SK-N-SH (cell line): ENCODE results near the gene FOXE3. TPM values are rescaled to one million over a fixed set of nuclear protein-coding genes. Genes with fewer than 3 reads are reported as not detected.

Experiments
- CTCF ChIA-PET: fragments of 300-600, 350-600 bp; formaldehyde crosslinking; extraction: SDS; loops from one replicate; lab custom pipeline; 2021; lab: Yijun Ruan, JAX
- POLR2A ChIA-PET: fragments of 350-600 bp; sonication (Branson Sonifier 250); formaldehyde crosslinking; extraction: SDS; loops from one replicate; lab custom pipeline; 2020; ENCODE audit warnings: antibody characterized with exemption, inconsistent platforms; lab: Yijun Ruan, JAX
- DNase-seq: peaks from one replicate; pipeline ENCODE4 v3.0.0; 2012
- H2AFZ ChIP-seq: fragments of 200-600 bp; sonication (generic); 2 replicates; pipeline ENCODE4 v1.8.1; 2016; ENCODE audit warnings: antibody characterized with exemption, mild to moderate bottlenecking, low read depth
- H3F3A ChIP-seq: fragments of 200-600 bp; sonication (generic); replicated peaks from 2 replicates; pipeline ENCODE3; 2016; ENCODE audit warnings: antibody characterized with exemption, mild to moderate bottlenecking; ENCODE audit not compliant: insufficient read depth
- H3K27ac ChIP-seq, 2 experiments: fragments of 200-500 bp in 1 of 2; fragments of 200-600 bp in 1 of 2; sonication (Bioruptor generic) in 1 of 2; sonication (generic), shearing (Covaris generic) in 1 of 2; 2 replicates each; pipeline versions ENCODE4 v1.5.1 to v1.6.1; 2014 to 2016; ENCODE audit warnings: low read depth in 2 of 2, inconsistent platforms in 1 of 2, low read length in 1 of 2, mild to moderate bottlenecking in 1 of 2, mixed read lengths in 1 of 2
- H3K27me3 ChIP-seq: fragments of 200-600 bp; sonication (generic), shearing (Covaris generic); 2 replicates; pipeline ENCODE4 v1.6.1; 2016; ENCODE audit warnings: mixed run types; ENCODE audit not compliant: insufficient read depth
- H3K36me3 ChIP-seq, 2 experiments: fragments of 200-500 bp in 1 of 2; fragments of 200-600 bp in 1 of 2; sonication (Bioruptor generic) in 1 of 2; sonication (generic) in 1 of 2; replicated peaks in 1 of 2; 2 replicates each; pipeline versions ENCODE3 to v1.5.1; 2014 to 2016; ENCODE audit warnings: low read length in 1 of 2, mild to moderate bottlenecking in 1 of 2; ENCODE audit not compliant: insufficient read depth in 2 of 2, control insufficient read depth in 1 of 2
- H3K4me1 ChIP-seq, 2 experiments: fragments of 200-500 bp in 1 of 2; fragments of 200-600 bp in 1 of 2; sonication (Bioruptor generic) in 1 of 2; sonication (generic), shearing (Covaris generic) in 1 of 2; 2 replicates each; pipeline versions ENCODE4 v1.5.1 to v1.6.1; 2014 to 2016; ENCODE audit warnings: low read depth in 1 of 2, low read length in 1 of 2, mixed run types in 1 of 2; ENCODE audit not compliant: insufficient read depth in 2 of 2, control insufficient read depth in 1 of 2
- H3K4me2 ChIP-seq: fragments of 200-600 bp; sonication (generic), shearing (Covaris generic); 2 replicates; pipeline ENCODE4 v1.6.1; 2017; ENCODE audit warnings: mixed run types
- H3K4me3 ChIP-seq, 2 experiments: fragments of 200-500 bp in 1 of 2; fragments of 200-600 bp in 1 of 2; sonication (Bioruptor generic) in 1 of 2; sonication (generic), shearing (Covaris generic) in 1 of 2; 2 replicates each; pipeline versions ENCODE4 v1.5.1 to v1.8.1; 2014 to 2016; ENCODE audit warnings: low read depth in 2 of 2, inconsistent platforms in 1 of 2, low read length in 1 of 2, mild to moderate bottlenecking in 1 of 2, mixed read lengths in 1 of 2, moderate library complexity in 1 of 2
- H3K79me2 ChIP-seq: fragments of 200-600 bp; sonication (generic); 2 replicates; pipeline ENCODE4 v1.8.1; 2017; ENCODE audit warnings: mild to moderate bottlenecking; ENCODE audit not compliant: insufficient read depth
- H3K9ac ChIP-seq: fragments of 200-600 bp; sonication (generic); 2 replicates; pipeline ENCODE4 v1.6.1; 2017; ENCODE audit warnings: mixed run types
- H3K9me2 ChIP-seq: fragments of 200-600 bp; sonication (generic); 2 replicates; pipeline ENCODE4 v1.6.1; 2017; ENCODE audit warnings: mixed run types
- H3K9me3 ChIP-seq: fragments of 200-600 bp; sonication (generic); 2 replicates; pipeline ENCODE4 v1.6.1; 2017; ENCODE audit warnings: mixed run types, mild to moderate bottlenecking, moderate library complexity
- H4K20me1 ChIP-seq: fragments of 200-600 bp; sonication (generic); 2 replicates; pipeline ENCODE4 v1.6.1; 2017; ENCODE audit warnings: mild to moderate bottlenecking, mixed run types; ENCODE audit not compliant: insufficient read depth
- CHD2 ChIP-seq: fragments of 150-350 bp; IDR thresholded peaks from 2 replicates; pipeline ENCODE4 v1.6.1; 2018; ENCODE audit warnings: low read length; ENCODE audit not compliant: partially characterized antibody
- EP300 ChIP-seq, 2 experiments: IDR thresholded peaks; 2 replicates each; pipeline versions ENCODE4 v1.4.0 to v1.6.1; 2012; ENCODE audit warnings: borderline replicate concordance in 1 of 2, low read depth in 1 of 2, low read length in 1 of 2
- EZH2phosphoT487 ChIP-seq: fragments of 200-600 bp; sonication (generic); IDR thresholded peaks from 2 replicates; pipeline ENCODE4 v1.6.1; 2017; ENCODE audit warnings: low read depth, mixed run types, mild to moderate bottlenecking, antibody characterized with exemption, moderate library complexity, borderline replicate concordance
- FOSL2 ChIP-seq: IDR thresholded peaks from 2 replicates; pipeline ENCODE4 v1.4.0; 2012; ENCODE audit warnings: low read depth, mild to moderate bottlenecking, moderate library complexity, borderline replicate concordance
- FOXM1 ChIP-seq: IDR thresholded peaks from 2 replicates; pipeline ENCODE4 v1.4.0; 2012; ENCODE audit warnings: low read depth, mild to moderate bottlenecking
- GABPA ChIP-seq: IDR thresholded peaks from 2 replicates; pipeline ENCODE4 v1.4.0; 2012; ENCODE audit warnings: low read depth, mild to moderate bottlenecking
- GATA2 ChIP-seq: sonication (generic); formaldehyde crosslinking; IDR thresholded peaks from 2 replicates; pipeline ENCODE4 v1.5.0; 2020; ENCODE audit warnings: mild to moderate bottlenecking, missing genetic modification reagents
- NRF1 ChIP-seq: IDR thresholded peaks from 2 replicates; pipeline ENCODE4 v1.6.1; 2012; ENCODE audit warnings: low read depth, mild to moderate bottlenecking, low read length
- PBX3 ChIP-seq: IDR thresholded peaks from 2 replicates; pipeline ENCODE4; 2012
- RAD21 ChIP-seq: IDR thresholded peaks from 2 replicates; pipeline ENCODE4 v1.6.1; 2012; ENCODE audit warnings: mild to moderate bottlenecking, low read length
- RCOR1 ChIP-seq: fragments of 150-350 bp; IDR thresholded peaks from 2 replicates; pipeline ENCODE4 v1.6.1; 2017; ENCODE audit warnings: antibody characterized with exemption, low read length
- RFX5 ChIP-seq: IDR thresholded peaks from 2 replicates; pipeline ENCODE4 v1.6.1; 2012; ENCODE audit warnings: mild to moderate bottlenecking, improper control_type of control experiment, low read length
- RXRA ChIP-seq: IDR thresholded peaks from 2 replicates; pipeline ENCODE4 v1.4.0; 2012; ENCODE audit warnings: low read depth, mild to moderate bottlenecking, borderline replicate concordance
- TEAD4 ChIP-seq: IDR thresholded peaks from 2 replicates; pipeline ENCODE4 v1.4.0; 2012; ENCODE audit warnings: mild to moderate bottlenecking, borderline replicate concordance; ENCODE audit not compliant: insufficient read depth
- USF1 ChIP-seq: IDR thresholded peaks from 2 replicates; pipeline ENCODE4 v1.4.0; 2012; ENCODE audit warnings: low read depth, borderline replicate concordance
- ZBTB33 ChIP-seq: IDR thresholded peaks from 2 replicates; pipeline ENCODE4 v1.4.0; 2012; ENCODE audit warnings: low read depth, borderline replicate concordance
- WGBS: methylation state at CpG from one replicate; pipeline ENCODE4 v1.1.6; 2017; ENCODE audit warnings: low lambda C conversion rate; 5-methylcytosine and 5-hydroxymethylcytosine counted together
- polyA plus RNA-seq, 3 experiments: library from polyadenylated mRNA; depleted of rRNA; stranded (reverse); fragments of >200 nt; gene quantifications; 2 replicates each; pipeline ENCODE4 v1.2.3, GENCODE V29; 2012
- TF ChIP-seq, protein P1 (sequence below): IDR thresholded peaks from 2 replicates; pipeline ENCODE4 v1.4.0; 2012; ENCODE audit warnings: low read depth

The FOXE3 gene
- polyA plus RNA-seq, 1 of the 3 experiments (the other 2 are of a cell fraction): not detected

DNA sequence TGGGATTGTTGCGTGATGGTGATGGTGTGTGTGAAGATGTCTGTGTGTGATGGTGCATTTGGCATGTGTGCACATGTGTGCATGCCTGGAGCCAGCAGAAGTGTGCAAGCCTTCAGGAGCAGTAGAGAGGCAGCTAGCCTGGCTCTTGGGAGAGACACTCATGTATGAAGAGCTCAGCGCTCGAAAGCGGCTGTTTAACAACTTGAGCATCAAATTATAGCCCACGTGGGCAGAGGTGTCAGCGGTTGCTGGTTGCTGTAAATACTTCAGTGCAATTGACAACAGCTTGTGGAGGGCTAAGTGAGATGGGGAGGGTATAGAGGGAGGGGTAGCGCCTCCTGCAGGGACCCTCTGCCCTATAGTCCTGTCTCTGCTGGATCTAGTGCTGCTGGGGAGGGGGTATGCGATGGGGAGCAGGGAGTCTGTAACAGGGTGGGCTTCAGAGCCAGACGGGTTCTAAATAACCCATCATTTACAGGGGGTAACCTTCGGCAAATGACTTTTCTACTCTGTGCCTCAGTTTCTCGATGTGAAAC, 43.2 kb downstream of the FOXE3 start:
- TF ChIP-seq RCOR1 (no peak), GATA2 (CRISPR knock-in tag) (no peak), CHD2 (no peak), RXRA (no peak), ZBTB33 (no peak), PBX3 (no peak), EZH2phosphoT487 (no peak), FOSL2 (no peak), FOXM1 (no peak), NRF1 (no peak), RAD21 (no peak), GABPA (no peak), TEAD4 (no peak), RFX5 (no peak)
- TF ChIP-seq, protein P1, sequence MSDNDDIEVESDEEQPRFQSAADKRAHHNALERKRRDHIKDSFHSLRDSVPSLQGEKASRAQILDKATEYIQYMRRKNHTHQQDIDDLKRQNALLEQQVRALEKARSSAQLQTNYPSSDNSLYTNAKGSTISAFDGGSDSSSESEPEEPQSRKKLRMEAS: no peak
- 28% methylated on average over 11 of the region's 11 CpGs for WGBS
- Histone ChIP-seq H3F3A (no peaks in the 10 kb centered on the region), H3K9me2 (no peaks in the 10 kb centered on the region), H3K9me3 (no peaks in the 10 kb centered on the region), H4K20me1 (no peaks in the 10 kb centered on the region), H2AFZ (no peak overlapping the region), H3K79me2 (no peaks in the 10 kb centered on the region), H3K27ac (no peak overlapping the region), H3K27me3 (peaks cover 15% of the 10 kb centered on the region), H3K4me2 (no peak overlapping the region), H3K9ac (no peak overlapping the region), H3K36me3 (no peaks in the 10 kb centered on the region), H3K4me3 (no peak overlapping the region), H3K4me1 (no peaks in the 10 kb centered on the region)
- no peak for DNase-seq
- ChIA-PET POLR2A (no interaction called here), CTCF (interaction anchor here (0.8 to 4.6 kb wide), 8 partner anchors 9 to 267 kb away, joined by 3 to 23 read pairs (median 4); no protein-coding TSS in a partner anchor)

DNA sequence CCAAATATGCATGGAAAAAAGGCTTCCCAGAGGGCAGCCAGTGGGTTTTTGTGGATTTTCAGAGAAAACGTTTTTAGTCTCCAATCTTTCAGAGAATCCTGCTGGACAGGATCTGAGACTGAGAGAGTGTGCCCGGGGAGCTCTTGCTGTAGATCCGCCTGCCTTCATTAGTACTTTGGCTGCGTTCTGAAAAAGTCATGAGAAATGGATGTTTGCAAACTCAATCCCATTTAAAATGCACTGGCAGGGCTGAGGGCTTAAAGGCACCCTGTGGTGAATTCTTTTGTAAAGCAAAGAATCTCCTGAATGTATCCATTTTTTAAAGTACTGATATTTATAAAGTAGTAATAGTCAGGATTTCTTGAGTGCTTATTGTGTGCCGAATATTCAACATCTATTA, 44.0 kb downstream of the FOXE3 start:
- ChIA-PET CTCF (interaction anchor here (0.8 to 4.6 kb wide), 7 partner anchors 10 to 266 kb away, joined by 3 to 23 read pairs (median 4); no protein-coding TSS in a partner anchor), POLR2A (no interaction called here)
- no peak for DNase-seq
- TF ChIP-seq RXRA: no peak
- TF ChIP-seq GATA2 (CRISPR knock-in tag): no peak
- TF ChIP-seq FOSL2: no peak
- no peak for TF ChIP-seq USF1
- TF ChIP-seq EP300 (IDR thresholded peaks at IDR 0.05; ENCODE audit: borderline replicate concordance in 1 of 2, low read depth in 1 of 2, low read length in 1 of 2): no peak
- H3K9ac ChIP-seq: no peak overlapping the region
- H2AFZ ChIP-seq: no peak overlapping the region
- 8% methylated on average over 5 of the region's 5 CpGs for WGBS
- H3K9me3 ChIP-seq: no peaks in the 10 kb centered on the region
- H3K27ac ChIP-seq: no peak overlapping the region
- H3K4me3 ChIP-seq: no peak overlapping the region
- no peaks in the 10 kb centered on the region for H3K36me3 ChIP-seq
- H3K27me3 ChIP-seq: peaks cover 15% of the 10 kb centered on the region
- H3K79me2 ChIP-seq: no peaks in the 10 kb centered on the region
- no peaks in the 10 kb centered on the region for H3K9me2 ChIP-seq
- H3K4me1 ChIP-seq: no peaks in the 10 kb centered on the region
- H3F3A ChIP-seq: no peaks in the 10 kb centered on the region
- H4K20me1 ChIP-seq: no peaks in the 10 kb centered on the region
- H3K4me2 ChIP-seq: no peak overlapping the region
